Dermis lymphatic vessel endothelial cell (primary cell): ENCODE measurements around the gene GOLGA6L10. TPM values are rescaled to one million over a fixed set of nuclear protein-coding genes. Genes with fewer than 3 reads are reported as not detected.

Experiments used
- total RNA-seq: library from RNA; depleted of rRNA; stranded (reverse); fragments of >200 nt; gene quantifications from 2 replicates; pipeline ENCODE4 v1.2.1, GENCODE V29; 2014

The GOLGA6L10 gene, protein sequence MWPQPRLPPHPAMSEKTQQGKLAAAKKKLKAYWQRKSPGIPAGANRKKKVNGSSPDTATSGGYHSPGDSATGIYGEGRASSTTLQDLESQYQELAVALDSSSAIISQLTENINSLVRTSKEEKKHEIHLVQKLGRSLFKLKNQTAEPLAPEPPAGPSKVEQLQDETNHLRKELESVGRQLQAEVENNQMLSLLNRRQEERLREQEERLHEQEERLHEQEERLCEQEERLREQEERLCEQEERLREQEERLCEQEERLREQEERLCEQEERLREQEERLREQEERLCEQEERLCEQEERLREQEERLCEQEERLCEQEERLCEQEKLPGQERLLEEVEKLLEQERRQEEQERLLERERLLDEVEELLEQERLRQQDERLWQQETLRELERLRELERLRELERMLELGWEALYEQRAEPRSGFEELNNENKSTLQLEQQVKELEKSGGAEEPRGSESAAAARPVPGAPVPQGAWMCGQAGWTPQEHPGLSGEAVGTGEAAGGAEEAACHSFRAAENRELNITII
- total RNA-seq = 0.22 and 0.60 TPM in 2 replicates

GRCh38 chr15:82349375-82349774, at the start of gene GOLGA6L10:
TSS of gene GOLGA6L10 (minus strand) at chr15:82349475. CDS start at chr15:82349375, 100 bp downstream.

Other genes with a start within 250 kb of the GOLGA6L10 start
- 16.3 and 17.4 TPM in 2 replicates for gene EFL1, start 86.7 kb downstream of the GOLGA6L10 start, total RNA-seq
- 0.26 and 1.3 TPM in 2 replicates for gene SAXO2, start 86.7 kb downstream of the GOLGA6L10 start, total RNA-seq
- 0.43 and 1.4 TPM in 2 replicates for gene GOLGA6L9, start 80.3 kb upstream of the GOLGA6L10 start, total RNA-seq
- 2,080 and 2,652 TPM in 2 replicates for gene RPS17, start 191.0 kb upstream of the GOLGA6L10 start, total RNA-seq